HG03108 (cell line): ENCODE results near the gene SAMD15.
"Not testable (repeated sequence)": the region's sequence is repeated elsewhere in the genome, so short reads cannot be mapped to it uniquely, and the experiment has no call there.

Source experiments
- ATAC-seq: cut with Tn5 transposase; IDR thresholded peaks from one replicate; pipeline ENCODE4 v1.9.1; 2021; ENCODE audit warnings: moderate library complexity; ENCODE audit not compliant: unreplicated experiment

Gene SAMD15

DNA sequence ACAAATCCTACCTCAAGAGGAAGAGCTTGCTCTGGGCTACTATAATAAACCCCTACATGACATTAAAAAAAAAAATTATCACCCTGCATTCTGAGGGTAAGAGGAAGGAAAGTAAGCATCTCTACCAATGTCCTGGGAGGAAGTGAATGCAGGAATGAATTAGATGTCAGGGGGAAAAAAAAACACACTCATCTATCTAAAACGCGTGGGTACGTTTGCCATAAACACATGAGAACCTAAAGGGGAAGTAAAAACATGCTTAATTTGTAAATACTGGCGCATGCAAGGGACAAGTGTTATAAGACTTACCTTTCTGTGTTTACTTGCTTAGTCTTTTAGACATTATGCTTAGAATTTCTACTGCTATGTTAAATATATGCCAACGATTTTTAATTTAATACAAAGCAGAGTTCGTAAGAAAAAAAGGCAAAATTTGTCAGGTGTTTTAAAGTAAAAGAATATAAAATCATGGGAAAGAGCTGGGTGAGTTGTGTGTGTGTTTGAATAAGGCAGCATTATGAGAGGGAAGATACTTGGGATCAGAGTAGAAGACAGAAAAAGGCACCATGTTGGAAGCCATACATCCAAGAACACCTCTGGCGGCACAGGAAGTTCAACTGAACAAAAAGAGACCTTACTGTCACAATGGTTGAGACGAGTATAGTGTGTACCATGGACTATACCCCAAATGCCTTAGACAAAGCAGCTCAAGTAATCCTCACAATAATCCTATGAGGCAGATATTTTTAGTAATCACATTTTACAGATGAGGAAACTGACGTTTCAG is 1.8 kb upstream of the SAMD15 start:
- ATAC-seq = no peak

DNA sequence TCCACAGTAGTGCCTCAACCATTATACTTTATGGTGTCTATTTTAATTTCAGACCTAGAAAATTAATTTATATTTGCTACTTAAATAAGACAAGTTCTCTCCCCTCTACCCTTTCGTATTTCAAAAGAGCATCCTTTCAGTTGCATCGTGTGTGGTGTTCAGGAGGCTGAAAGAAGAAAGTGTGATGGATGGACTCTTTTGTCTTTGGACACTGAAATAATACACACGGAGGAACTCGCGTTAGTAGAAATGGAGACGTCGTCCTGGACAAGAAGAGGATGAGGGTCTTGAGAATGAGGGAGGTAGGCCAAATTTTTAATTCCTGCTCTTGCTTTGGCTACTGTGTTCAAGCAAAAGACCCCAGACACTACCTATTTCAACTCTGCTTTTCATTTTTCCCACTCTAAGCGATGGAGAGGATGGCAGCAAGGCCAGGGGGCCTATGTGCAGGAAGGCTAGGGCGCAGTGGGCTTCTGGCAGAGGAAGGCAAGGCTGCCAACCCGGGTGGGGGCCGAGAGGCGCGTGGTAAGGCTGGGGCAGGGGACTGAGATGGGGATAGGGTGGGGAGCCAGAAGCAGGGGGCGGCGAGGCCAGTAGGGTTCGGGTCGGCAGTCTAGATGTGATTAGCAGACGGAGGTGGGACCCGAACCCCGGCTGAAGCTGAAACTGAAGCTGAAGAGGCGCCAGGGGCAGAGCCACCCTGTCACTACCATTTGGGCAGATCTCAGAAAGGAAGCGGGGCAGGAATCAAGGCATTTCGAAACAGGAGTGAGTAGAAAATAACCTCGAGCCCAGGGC is 1.0 kb upstream of the SAMD15 start:
- peak; percentile 3 for ATAC-seq

DNA sequence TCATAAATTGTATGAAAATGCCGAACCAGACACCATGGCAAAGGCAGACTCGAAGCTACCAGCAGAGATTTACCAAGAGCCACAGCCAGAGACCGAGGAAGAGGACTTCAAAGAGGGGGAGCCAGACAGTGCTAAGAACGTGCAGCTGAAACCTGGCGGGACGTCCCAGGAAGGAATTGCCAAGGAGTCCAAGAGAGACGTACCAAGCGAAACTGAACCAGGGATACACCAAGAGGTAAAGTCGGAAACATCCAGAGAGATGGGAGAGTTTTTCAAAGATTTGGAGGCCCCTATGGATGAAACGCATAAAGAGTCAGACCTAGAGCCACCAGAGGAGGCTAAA is 294 bp downstream of the SAMD15 start:
- no peak for ATAC-seq

DNA sequence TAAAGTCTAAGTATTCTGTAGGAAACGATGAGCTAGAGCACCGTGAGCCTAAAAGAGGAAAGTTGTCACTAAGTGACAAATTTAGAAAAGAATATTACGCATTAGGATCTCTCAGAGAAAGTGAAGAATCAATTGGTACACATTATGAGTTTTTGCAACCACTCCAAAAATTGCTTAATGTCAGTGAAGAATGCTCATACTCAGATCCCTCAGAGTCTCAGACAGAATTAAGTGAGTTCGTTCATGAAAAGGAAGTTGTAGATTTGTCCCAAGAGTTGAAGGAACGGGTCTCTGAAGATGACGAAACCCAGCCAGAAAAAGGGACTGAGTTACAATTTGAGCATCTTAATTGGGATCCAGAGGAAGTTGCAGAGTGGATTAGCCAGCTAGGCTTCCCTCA is 1.5 kb downstream of the SAMD15 start:
- ATAC-seq = no peak

DNA sequence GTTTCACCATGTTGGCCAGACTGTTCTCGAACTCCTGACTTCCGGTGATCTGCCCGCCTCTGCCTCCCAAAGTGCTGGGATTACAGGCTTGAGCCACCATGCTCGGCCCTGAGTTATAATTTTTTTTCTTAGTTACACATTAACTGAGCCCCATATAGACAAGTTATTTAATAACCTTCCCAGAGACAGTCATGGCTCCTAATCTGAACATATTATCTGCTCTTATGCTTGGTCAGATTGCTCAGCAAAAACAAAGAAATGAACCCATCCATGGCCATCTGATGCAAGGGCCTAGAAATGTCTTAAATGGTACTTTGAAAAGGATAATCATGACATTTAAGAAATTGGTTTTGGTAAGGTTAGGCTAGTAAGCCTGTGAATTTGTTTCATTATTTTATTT is 13.0 kb downstream of the SAMD15 start:
- no peak for ATAC-seq

DNA sequence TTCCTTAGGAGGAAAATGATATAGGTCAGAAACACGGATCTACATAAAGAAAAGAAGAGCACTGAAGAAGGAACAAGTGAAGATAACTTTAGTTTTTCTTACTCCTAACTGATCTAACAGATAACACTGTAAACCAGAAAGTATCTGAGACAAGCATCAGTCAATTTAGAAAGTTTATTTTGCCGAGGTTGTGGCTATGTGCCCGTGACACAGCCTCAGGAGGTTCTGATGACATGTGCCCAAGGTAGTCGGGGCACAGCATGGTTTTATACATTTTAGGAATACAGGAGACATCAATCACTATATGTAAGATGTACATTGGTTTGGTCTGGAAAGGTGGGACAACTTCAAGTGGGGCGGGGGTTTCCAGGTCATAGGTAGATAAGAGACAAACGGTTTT is 23.0 kb downstream of the SAMD15 start:
- no peak for ATAC-seq

DNA sequence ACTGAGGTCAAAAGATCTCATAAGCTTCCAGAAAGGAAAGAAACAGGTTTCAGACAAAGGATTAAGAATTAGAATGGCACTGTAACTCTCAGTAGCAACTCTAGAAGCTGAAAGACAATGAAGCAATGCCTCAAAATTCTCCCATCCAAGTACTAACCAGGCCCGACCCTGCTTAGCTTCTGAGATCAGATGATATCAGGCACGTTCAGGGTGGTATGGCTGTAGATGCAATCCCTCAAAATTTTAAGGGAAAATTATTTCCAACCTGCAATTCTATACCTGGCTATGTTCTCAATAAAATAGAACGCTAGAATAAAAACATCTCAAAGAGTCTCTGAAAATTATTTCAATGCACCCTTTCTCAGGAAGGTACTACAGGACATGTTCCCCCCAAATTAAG is 26.6 kb downstream of the SAMD15 start:
- ATAC-seq = no peak

DNA sequence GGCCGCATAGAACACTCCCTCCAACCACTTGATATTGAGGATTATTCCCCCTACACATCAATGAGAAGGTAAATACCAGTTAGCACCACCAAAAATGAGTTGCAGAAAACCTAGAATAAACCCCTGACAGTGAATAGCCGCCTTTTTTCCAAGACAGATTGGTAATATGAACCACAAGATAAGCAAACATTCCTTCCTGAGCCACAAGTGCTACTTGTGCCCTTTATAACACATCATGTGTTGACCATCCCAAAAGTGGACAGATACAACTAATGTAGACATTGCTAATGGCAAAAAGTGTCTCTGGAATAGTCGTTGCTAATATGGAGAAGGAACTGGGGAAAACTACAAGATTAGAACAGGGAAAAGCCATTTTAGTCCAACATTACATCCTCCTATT is 28.9 kb downstream of the SAMD15 start:
- ATAC-seq = no peak

DNA sequence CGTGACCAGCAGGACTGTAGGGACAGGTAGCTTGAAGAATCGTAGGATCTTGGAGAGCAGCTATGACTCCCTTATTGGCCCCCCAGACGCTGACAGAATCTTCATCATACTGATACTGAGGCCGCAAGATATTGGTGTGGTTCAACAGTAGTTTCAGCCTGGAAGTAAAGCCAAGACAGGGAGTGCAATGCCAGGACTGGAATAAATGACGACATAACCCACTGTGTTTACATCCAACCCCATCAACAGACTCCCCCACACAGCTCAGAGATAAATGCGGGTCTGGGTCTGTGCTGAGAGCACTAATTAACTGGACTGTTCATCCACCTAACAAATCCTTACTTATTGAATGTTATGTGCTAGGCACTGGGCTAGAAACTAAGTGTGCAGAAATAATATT is 29.5 kb downstream of the SAMD15 start:
- no peak for ATAC-seq

DNA sequence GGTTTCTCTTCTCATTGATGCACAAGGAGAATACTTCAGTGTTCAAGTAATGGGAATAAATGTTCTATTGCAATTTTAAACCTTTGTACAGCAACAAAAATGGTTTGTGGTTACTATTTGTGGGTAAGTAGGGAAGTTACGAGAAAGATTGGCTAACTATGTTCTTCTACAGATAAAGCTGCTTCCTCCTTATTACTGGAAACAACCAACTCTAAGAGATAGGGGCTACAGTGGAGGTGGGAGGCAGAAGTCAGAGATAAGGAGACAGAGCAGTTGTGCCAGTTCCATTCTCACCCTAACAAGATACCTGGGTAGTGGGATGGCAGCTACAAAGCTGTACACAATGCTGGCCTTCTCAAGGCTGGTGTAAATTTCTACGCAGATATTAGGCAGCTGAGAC is 30.0 kb downstream of the SAMD15 start:
- ATAC-seq = no peak

DNA sequence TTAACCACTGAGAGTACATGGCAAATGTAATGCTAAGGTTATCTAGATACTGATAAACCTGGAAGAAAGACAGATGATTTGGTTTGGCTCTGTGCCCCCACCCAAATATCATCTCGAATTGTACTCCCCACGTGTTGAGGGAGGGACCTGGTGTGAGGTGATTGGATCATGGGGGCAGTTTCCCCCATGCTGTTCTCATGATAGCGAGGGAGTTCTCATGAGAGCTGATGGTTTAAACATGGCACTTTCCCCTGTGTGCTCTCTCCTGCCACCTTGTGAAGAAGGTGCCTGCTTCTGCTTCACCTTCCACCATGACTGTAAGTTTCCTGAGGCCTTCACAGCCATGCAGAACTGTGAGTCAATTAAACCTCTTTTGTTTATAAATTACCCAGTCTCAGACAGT is 32.0 kb downstream of the SAMD15 start:
- no peak for ATAC-seq

DNA sequence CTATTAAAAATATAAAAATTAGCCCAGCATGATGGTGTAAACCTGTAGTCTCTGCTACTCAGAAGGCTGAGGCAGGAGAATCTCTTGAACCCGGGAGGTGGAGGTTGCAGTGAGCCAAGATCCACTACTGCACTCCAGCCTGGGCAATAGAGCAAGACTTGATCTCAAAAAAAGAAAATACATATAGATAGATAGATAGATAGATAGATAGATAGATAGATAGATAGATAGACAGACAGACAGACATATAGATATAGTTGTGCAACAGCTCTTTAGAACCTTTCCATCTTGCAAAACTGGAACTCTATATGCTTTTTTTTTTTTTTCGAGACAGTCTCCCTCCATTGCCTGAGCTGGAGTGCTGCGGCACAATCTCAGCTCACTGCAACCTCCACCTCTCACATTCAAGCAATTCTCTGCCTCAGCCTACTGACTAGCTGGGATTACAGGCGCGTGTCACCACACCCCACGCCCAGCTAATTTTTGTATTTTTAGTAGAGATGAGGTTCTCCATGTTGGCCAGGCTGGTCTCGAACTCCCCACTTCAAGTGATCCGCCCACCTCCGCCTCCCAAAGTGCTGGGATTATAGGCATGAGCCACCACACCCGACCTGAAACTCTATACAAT is 38.3 kb downstream of the SAMD15 start:
- not testable (repeated sequence) for ATAC-seq

DNA sequence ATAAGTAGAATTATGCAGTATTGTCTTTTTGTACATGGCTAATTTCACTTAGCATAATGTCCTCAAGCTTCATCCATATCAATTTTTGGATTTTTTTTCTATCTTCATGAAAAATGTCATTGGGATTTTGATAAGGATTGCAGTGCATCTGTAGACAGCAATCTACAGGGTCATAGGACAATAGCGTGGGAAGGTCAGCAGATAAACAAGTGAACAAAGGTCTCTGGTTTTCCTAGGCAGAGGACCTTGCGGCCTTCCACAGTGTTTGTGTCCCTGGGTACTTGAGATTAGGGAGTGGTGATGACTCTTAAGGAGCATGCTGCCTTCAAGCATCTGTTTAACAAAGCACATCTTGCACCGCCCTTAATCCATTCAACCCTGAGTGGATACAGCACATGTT is 38.9 kb downstream of the SAMD15 start:
- not testable (repeated sequence) for ATAC-seq

DNA sequence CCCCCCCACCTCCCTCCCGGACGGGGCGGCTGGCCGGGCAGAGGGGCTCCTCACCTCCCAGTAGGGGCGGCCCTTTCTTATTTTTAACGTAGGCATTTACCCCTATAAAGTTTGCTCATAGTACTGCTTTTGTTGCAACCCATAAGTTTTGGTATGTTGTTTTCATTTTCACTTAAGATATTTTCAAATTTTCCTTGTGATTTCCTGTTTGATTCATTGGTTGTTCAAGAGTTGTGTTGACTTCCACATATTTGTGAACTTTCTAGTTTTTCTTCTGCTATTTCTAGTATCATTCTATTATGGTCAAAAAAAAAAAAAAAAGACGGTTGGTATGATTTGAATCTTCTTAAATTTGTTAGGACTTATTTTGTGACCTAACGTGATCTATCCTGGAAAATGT is 39.7 kb downstream of the SAMD15 start:
- no peak for ATAC-seq

DNA sequence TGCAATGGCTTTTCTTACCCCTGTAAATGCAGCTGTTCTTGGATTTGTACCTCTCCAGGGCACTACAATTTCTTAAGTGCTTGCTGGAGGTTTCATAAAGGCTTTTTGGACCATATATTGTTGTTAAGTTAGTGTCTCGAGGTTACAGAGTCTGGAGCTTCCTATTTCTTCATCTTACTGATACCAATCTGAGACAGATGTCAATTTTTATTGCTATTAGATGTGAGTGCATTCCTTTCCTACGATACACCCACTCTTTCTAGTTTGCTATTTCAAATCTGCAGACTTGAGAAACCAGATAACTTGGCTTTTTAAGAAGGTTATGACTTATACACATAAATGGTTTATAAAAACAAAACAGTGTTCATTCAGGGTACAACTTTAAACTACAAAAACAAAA is 44.0 kb downstream of the SAMD15 start:
- ATAC-seq = no peak

DNA sequence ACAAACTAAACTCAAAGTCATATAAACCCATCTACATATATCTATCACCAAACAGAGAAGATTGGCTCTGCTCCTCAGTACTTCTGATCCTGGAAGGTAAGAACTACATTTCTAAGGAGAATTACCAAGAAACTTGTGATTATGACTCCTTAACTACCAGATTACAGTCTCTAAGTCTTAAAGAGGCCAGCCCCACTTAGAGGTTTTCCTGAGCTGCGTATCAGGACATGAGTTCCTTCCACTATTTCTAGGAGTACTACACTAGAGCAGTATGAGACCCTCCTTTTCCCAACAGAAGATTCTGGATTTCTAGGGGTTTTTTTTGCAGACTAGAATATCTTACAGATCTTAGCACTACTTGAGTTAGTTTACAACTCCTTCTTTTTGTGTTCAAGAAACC is 46.2 kb downstream of the SAMD15 start, which contains the start of gene NOXRED1:
NOXRED1 (minus strand) TSS at position 101 of the 400 bp plus-strand sequence. CDS start 634 bp downstream, outside the sequence.
- no peak for ATAC-seq

DNA sequence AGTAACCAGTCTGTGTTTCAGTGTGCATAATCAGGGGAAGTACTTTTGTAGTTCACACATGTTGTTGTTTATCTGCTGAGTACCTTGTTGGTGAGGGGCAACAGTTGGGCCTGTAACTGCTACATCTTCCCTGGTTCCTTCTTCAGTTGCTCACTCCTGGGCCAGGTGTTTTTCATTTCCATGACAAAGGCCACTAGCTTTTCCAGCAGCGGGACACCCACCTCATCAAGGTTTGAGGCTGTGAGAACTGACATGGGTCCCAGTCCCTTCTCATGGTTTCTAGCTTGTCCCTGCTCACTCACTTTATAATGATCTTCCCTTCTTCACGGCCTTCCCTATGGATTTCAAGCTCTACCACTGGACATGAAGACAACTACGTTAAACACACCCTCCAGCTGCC is 47.7 kb downstream of the SAMD15 start:
- ATAC-seq = no peak

DNA sequence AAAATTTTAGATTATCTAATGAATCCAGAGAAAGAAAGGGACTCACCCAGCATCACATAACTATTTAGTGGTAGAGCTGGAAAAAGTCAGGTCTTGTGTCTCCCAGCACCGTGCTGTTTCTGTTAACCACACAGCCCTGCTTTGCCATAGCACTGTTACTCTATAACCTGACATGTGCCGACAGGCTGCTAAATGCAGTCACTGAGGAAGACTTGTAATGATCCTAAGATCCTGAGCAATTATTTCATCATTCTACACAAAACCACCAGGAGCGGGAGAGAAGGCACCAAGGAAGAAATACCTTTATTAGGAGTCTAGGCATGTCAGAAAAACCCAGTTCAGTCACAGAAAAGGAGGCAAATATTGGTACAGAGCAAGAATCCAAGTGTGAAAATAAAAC is 49.2 kb downstream of the SAMD15 start:
- ATAC-seq = no peak

DNA sequence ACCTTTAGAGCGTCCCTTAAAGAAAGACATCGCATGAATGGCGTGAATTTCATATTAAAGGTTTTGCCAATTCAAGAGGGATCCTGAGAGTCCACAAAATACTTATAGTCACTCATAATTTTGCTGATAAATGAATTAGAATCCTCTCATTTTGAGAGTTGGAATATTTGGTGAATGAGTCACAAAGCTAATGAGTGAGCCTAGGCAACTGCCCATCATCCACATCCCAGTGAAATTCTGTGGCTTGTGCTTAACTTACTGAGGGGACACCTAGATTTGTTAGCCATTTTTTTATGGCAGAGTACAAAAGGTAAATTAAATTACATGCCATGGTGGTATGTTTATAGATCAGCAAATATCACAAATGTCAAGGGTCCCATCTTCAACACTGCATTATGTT is 58.9 kb downstream of the SAMD15 start:
- ATAC-seq = no peak

DNA sequence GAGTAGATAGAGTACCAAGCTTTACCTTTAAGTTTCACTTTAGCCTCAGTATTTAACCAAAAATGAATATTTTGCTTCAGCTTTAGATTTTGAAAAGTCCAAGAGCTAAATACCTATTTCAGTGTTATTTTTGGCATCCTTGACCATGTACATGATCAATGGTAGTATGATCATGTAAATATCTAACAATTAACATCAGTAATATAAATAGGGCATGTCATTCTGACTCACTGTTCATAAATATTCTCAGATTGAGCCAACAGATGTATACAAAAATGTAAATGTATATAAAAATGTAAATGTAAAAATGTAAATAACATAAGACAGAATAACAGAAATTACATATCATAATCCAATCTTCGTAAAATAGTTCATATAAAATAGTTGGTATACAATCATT is 61.4 kb downstream of the SAMD15 start:
- ATAC-seq = no peak

DNA sequence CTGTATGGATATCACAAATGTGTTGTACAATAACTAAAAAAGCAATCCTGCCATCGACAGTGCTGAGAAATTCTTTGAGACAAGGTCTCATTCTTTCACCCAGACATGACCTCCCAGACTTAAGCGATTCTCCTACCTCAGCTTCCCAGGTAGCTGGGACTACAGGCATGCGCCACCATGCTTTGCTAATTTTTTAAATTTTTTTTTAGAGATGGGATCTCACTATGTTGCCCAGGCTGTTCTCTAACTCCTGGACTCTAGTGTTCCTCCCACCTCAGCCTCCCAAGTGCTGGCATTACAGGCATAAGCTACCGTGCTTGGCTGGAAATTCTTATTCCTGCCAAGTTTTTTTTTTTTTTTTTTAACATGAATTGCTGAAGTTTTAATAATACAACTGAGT is 62.7 kb downstream of the SAMD15 start:
- no peak for ATAC-seq
